ENCODE results near the gene OR7G2.

The OR7G2 gene

DNA sequence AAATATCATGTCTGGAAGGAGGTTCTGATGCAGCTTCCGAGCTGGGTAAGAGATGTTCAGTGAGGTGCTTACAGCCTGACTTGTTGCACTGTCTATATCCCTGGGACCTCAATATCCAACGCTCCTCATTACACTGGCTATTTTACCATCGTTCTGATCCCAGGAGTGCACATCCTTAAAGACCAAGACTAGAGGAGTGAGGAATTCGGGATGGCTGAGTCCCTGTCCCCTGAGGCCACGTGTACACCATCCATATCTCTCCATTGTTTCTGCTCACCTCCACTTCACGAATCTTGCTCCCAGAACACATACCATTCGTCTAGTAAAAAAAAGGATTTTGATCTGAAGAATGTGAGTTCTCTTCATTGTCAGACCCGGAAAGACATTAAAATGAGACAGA is at the start of gene OR7G2:
TSS of gene OR7G2 (minus strand) at position 101 of the 400 bp plus-strand sequence. CDS start 4,232 bp downstream, outside the sequence.
- no peak for DNase-seq

DNA sequence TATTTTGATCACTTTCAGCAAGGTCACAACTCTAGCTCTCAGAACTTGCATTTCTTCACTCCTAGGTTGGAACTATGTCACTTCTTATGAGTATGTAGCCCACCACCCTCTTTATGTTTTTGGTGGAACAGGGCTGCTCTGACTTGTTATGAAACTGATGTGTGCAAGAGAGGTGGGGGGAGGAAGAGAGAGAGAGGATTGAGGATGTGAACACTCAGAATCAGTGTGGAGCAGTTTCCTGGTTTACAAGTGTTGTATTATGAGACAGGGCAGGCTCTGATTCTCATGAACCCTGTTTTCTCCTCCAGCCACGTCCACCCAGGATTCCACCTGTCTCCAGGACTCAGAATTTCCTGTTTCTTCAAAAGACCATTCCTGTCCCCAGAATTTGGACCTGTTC is 49.0 kb upstream of the OR7G2 start:
- no peak for DNase-seq

DNA sequence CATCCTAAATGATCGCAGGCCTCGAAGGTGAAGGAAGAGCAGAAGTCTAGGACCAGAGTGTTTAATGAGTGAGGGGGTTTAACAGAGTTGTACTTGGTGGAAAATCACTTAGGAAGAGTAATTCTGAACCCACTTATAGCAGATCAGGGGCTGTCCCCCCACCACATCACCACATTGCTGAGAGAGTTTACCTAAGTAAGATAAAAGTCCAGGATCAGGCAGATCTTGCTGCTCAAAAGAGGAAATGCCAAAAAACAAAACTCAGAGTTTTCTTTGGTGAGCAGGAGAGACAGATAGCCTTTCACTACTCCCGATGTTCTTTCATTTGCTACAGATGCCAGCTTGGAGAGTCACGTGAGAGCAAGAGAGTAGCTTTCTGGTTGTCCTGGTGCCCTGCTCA is 48.3 kb upstream of the OR7G2 start:
- DNase-seq, result no peak

DNA sequence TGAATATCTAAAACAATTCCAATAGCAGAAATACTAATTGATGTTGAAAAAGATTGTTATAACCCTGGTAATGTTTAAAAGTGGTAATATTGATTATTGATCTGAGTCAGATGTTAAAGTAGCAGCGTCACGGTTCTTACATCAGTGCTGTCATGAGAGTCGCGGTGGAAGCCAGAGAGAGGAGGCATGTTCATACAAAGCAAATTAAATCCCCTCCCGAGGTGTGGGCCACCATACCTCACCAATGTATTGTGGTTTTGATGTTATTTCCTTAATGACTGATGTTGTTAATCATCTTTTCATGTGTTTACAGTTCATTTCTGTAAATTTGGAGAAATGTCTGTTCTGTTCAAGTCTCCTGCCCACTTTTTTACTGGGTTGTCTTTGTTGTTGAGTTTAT is 44.1 kb upstream of the OR7G2 start:
- no peak for DNase-seq

DNA sequence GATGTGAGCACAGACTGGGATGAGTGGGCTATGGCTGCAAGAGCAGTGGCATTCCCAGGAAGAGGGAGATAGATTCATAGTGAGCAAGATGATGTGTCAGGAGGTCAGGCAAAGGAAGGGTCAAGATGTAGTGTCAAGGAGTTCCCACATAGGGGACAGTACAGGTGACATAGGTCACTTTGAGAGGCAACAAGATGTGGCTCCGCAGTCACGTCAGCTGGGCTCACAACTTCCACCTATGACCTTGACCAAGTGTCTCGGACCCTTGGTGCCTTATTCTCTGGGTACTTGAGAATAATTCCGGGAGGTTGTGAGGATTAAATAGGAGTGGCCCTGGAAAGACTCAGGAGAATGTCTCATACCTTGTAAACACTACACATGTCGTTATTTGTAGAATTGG is 43.4 kb upstream of the OR7G2 start:
- no peak for DNase-seq

DNA sequence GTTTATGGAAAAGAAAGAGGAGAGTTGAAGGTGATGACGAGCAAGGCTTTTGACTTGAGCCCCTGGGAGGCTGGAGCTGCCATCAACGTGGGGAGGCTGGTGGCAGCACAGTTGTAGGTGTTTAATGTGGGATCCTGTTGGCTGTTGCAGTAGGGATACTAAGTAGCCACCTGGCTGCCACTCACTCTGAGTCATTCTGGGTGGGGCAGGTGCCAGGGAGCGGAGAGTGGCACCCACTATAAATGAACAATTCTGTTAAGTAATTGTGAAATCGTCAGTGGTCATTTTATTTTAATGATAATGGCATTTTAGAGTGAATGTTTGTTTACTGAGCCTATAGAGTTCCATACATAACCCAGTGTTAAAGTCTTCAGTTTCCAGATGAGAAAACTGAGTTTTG is 42.7 kb upstream of the OR7G2 start:
- no peak for DNase-seq

DNA sequence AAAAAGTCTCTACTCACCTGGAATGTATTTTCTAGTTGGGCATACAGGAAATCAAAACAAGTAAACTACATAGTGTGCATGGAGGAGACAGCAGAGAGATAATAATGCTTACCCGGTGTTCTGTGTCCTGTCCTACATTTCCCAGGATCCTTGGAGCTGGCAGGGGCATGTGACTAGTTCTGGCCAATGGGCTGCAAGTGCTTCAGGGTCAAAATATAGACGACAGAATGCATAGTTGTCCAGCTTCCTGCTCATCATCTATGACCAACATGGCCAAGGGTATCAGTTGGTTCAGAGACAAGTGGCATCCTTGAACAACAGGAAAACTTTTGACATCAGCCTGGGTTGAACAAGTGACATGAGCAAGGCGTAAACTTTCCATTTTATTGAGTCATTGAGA is 41.4 kb upstream of the OR7G2 start:
- no peak for DNase-seq

DNA sequence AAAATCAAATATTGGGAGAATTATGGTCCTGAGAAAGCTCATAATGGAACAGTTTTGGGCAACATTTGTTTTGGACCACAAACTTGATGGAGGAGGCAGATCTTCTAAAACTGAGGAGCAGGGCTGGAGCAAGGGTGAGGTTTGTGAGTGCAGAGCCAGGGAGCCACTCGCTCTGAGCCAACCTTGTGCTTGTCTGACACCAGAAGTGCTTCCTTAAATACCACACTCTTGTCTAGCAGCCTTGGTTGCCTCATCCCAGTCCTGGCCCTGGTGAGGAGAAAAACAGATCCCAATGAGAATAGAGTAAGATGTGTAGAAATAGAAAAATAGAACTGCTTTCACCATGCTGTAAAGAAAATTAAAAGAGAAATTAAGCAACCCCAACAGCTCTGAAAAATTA is 39.6 kb upstream of the OR7G2 start:
- no peak for DNase-seq

DNA sequence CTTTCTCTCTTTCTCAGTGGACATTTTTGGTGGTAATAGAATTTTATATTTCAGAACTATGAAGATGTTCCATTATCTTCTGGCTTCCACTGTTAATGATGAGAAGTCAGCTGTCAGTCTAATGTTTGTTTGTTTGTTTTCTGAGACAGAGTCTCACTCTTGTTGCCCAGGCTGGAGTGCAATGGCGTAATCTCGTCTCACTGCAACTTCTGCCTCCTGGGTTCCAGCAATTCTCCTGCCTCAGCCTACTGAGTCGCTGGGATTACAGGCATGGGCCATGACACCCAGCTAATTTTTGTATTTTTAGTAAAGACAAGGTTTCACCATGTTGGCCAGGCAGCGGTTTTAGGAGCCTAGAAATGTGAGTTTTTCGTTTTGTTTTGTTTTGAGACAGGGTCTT is 37.6 kb upstream of the OR7G2 start:
- DNase-seq, result no peak

DNA sequence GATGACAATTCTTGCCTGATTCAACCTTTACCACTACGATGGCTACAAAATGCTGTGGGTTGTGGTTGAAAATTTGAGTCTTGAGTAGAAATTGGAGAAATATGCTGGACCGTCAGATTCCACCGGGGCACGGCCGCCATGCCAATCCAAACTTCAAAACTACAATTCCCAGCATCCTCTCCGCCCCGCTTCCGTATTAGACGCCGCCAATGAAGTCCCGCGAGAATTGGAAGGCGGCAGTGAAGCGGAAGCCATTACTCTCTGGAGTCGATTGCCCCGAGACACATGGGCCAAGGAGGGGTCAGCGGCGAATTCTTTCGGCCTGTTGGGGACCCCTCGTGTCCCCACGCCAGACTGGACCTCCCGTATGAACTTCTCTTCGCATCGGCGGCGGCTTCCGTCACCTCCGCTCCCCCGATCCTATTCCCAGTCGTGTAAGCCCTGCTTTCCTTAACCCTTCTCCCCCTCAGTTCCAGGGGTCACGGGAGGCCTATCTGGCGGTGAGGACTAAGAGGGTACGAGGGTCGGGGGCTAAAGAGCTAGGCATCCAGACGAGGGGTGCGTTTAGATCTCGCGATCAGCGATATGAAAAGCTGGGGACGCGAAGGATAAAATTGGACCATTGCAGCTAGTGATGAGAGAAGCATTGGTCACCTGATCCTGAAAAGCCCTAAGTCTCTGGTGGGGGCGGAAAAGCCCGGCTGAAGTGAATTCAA is 33.0 kb upstream of the OR7G2 start, which contains the start of gene ZNF317:
TSS of gene ZNF317 (plus strand) at position 239 of the 716 bp plus-strand sequence. CDS start 15,620 bp downstream, outside the sequence.
- DNase-seq, result peak; percentile 67

DNA sequence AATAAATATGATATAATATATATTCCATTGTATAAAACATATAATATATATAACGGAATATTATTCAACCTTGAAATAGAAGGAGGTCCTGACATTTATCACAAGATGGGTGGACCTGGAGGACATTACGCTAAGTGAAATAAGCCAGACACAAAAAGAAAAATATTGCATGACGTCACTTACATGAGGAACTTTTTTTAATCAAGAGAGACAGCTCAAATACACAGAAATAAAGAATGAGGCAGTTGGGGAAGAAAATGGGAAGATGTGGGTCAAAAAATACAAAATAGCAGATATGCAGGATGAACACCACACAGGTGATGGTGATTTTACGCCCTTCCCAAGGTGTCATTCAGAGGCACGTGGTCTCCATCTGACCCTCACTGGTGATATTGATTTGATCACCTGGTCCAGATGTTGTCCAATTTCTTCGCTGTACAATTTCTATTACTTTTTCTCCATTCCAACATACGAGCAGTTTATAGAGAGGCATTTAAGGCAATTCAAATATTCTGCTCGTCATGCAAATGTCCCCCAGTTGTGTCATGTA is 32.4 kb upstream of the OR7G2 start:
- no peak for DNase-seq

DNA sequence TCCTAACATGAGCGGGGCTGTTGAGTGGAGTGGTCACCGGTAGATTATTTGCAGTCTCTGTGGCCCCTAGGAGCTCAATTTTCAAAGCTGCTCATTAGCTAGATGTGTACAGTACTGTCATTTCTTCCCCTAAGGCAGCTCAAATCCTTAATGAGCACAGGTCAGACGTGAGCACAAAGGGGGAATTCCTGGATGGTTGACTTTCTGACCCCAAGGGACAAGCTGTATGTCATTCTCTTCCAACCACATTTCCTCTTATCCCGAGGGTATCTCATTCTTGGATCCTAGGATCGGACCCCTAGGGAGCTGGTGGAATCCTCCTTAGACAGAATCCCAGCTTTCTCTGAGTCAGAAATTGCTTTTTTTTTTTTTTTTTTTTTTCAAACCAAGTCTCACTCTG is 25.1 kb upstream of the OR7G2 start:
- DNase-seq, result no peak

DNA sequence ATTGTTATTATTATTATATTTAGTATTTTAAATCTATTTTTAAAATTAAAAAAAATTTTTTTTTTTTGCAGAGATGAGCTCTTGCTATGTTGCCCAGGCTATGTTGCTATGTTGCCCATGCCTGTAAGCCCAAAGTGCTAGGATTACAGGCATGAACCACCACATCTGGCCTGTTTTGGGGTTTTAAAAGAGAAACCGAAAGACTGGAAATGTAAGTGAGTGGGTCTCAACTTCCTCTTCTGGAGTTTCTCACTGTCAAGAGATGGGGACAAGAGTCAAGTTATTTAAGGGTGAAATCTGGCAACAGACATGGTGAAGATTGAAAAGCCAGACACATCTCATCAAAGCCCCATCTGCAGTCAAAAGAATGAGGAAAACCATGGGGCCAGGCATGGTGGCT is 23.7 kb upstream of the OR7G2 start:
- DNase-seq, result no peak

DNA sequence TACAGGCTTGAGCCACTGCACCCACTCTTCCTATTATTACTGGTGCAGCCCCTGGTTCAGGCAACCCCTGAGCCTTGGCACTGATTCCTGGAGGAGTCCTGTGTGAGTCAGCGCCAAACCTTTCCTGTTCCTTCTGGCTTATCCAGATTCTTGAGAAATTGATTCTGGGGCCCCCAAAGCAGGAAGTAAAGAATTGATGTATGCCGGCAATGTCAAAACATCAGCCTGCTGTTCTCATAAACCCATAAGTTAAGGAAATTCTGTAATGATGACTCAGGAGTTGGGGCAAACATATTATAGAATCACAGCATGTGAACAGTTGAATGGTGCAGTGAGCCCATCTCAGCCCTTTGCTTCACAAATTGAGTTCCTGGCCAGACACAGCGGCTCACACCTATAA is 20.9 kb upstream of the OR7G2 start:
- DNase-seq, result no peak

DNA sequence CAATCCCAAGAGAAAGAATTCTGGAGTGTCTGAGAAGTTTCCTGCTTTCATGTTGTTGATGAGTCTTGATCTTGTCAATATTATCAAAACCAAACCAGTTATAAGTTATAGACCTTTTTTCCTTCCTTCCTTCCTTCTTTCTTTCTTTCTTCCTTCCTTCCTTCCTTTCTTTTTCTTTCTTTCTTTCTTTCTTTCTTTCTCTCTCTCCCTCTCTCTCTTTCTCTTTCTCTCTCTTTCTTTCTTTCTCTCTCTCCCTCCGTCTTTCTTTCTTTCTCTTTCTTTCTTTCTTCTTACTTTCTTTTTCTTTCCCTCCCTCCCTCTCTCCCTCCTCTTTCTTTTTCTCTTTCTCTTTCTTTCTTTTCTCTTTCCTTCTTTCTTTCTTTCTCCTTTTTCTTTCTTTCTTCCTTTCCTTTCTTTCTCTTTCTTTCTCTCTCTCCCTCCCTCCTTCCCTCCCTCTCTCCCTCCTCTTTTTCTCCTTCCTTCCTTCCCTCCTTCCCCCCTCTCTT is 19.7 kb upstream of the OR7G2 start, which contains the start of gene OR7G3:
TSS of gene OR7G3 (minus strand) at position 51 of the 506 bp plus-strand sequence. CDS start at position 51, 0 bp downstream.
- DNase-seq, result no peak

DNA sequence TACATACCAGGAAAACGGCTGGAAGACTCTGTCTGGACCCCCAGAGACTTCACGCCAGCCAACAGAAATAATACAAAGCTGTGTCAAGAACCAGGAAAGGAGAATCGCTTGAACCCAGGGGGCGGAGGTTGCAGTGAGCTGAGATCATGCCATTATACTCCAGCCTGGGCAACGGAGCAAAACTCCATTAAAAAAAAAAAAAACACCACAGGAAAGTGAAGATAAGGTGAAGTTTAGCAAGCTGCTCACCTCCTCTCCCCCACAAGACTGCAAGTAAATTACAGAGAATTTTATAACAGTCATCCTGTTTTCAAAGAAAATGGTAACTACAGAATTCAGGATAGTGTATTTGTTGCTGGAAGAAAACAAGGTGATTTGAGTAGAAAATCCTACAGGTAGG is 9.3 kb upstream of the OR7G2 start:
- DNase-seq, result no peak

DNA sequence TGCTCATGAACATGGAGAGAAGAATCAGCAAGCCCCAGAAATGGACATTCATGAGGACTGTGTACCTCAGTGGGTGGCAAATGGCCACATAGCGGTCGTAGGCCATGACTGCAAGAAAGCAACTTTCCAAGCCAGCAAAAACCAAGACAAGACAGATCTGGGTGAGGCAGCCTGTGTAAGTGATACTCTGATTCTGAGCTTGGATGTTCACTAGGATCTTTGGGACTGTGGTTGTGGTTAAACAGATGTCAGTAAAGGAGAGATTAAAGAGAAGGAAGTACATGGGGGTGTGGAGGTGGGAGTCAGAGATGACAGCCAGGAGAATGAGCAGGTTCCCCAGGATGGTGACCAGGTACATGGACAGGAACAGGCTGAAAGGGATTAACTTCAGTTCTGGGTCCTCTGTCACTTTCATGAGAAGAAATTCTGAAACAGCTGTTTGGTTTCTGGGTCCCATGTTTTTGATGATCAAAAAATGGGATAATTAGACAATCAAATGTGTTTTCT is 8.1 kb upstream of the OR7G2 start, which contains the start of gene OR7G1:
TSS of gene OR7G1 (minus strand) at position 457 of the 507 bp plus-strand sequence. CDS start at position 457, 0 bp downstream.
- no peak for DNase-seq

DNA sequence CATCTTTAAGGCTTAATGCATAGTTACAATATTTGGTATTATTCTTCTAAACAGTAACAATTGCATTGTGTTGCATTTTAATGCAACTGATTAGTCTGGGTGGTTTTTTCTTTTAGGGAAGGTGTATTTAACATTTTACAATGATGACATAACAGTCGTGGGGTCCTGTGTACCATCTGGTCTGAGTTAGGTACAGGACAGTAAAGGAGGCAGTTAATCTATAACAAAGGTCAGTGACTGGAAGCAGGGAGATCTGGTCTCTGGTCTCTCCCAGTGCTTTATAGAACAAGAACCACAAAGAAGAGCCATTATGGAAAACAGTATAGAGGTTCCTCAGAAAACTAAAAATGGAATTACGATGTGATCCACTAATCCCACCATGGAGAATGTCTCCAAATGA is 2.7 kb upstream of the OR7G2 start:
- no peak for DNase-seq

DNA sequence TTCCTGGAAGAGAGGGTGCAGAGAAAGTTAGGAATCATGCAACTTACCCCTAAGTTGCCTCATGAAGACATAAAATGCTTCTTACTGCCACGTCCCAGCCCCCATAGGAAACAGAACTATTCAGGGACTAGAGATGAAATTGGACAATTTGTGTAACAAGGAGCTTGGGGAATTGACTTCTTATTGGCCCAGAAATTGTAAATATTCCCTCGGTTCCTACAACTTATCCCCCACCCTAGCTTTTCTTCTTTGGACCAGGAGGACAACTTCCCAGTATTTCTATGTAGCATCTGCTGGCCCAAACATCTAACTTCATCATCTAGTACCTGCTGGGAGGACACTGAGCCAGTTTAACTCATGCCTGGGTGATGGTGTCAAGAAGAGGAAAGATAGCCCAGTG is 20.5 kb downstream of the OR7G2 start, which contains the start of gene OR1M1:
TSS of gene OR1M1 (plus strand) at position 301 of the 400 bp plus-strand sequence. CDS start 6,184 bp downstream, outside the sequence.
- DNase-seq, result no peak

DNA sequence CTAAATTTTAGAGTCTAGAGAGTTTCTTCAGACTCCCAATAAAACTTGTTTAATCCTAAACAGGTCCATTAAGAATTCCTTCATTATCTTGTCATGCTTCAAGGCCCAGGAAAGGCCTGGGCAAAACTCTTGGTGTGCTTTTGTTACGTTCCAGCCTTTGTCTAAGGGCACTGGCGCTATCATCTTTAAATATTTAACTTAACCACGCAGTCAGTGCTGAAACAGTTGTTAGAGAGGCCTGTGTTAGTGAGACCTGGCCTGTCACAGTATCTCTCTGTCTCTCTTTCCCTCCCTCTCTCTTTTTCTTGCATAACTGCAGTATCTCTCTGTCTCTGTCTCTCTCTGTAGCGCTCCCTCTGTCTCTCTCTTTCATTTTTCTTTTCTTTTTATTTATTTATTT is 28.6 kb downstream of the OR7G2 start:
- no peak for DNase-seq

DNA sequence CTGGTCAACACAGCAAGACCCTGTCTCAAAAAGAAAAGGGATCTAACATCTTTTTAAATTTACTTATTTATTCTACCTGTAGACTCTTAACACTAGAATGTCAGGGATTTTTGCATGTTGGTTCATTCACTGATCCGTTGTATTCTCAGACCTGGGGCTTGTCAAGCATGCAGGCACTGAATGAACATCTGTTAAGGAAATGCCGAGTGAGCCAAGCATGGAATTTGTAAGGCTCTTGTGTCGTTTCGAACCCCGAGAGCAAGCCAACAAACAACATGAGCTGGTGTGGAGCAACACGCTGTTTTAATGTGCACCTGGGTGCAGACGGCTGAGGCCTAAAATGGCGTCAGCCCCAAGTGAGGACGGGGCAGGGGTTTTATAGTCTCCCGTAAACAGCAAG is 30.4 kb downstream of the OR7G2 start:
- no peak for DNase-seq

DNA sequence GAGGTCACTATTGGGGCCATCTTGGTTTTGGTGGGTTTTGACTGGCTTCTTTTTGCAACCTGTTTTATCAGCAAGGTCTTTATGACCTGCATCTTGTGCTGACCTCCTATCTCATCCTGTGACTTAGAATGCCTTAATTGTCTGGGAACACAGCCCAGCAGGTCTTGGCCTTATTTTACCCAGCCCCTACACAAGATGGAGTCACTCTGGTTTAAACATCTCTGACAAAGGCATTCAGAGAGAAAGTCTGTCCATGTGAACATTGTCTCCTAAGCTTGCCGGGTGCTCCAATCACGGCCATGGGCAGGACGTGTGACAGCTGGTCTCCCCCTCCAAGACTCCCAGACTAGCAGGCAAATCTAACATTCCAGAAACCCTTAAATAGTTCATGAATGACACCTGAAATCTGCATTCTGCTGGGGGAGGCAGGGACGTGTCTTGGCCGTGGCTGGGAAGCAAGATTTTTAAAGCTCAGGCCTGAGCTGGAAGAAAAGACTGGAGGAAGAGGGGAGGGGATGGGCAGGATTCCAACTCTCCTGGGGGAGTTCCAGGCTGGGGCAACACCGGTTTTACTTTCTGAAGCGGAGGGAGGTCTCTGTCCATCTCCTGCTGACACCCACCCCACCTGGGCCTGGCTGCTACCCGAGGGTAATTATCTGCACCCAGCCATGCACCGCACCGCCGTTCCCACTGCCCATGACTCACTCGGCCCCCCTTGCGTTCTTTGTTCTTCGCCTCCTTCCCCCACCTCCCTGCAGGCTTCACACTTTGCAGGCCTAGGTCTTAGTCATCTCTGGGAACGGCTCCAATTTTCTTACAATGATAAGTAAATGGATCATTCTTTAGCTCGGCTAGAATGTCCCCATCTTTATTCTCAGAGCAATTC is 32.0 kb downstream of the OR7G2 start:
- no peak for DNase-seq

DNA sequence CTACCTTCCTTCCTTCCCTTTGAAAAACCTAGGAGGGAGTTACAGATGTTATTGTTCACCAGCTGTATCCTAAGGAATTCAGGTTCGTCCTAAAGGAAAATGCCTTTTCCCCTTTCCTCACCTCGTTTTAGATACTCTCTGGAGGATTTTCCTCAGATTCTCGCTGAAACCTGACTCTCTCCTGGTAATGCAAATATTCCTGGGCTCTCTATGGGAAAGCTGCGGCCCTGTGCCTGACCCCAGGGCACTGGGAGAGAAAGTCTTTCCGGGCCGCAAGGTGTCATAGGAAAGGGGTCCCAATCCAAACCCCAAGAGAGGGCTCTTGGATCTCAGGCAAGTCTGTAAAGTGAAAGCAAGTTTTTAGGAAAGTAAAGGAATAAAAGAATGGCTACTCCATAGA is 33.5 kb downstream of the OR7G2 start:
- DNase-seq, result no peak
